Measurements from ENCODE around the gene C2CD2. TPM values are rescaled to one million over a fixed set of nuclear protein-coding genes. Genes with fewer than 3 reads are reported as not detected.

The C2CD2 gene
- total RNA-seq, 1 donor from 2014 or later: 15.3 TPM

DNA sequence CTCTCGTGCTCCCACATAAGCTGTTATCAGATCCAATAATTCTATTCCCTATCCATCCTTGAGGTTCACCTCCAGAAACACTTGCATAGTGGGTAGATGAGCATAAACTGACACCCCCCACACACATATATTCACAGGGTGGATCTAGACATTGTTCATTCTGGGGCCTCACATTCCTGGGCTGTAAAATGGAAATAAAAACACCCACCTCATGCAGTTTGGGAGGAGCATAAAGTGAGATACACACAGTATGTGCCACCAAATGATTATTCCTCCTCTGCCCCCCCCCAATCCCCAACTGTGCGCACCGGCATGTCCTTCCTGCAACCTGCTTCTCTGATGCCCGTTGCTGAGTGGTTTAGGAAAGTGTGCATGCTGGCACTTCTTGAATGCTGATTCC, 92.6 kb downstream of the C2CD2 start:
- DNase-seq (ENCODE audit: low spot score): no peak
- TF ChIP-seq EZH2phosphoT487 (IDR thresholded peaks at IDR 0.05): no peak
- no peak for TF ChIP-seq EZH2 (IDR thresholded peaks at IDR 0.05)
- TF ChIP-seq, protein P1, sequence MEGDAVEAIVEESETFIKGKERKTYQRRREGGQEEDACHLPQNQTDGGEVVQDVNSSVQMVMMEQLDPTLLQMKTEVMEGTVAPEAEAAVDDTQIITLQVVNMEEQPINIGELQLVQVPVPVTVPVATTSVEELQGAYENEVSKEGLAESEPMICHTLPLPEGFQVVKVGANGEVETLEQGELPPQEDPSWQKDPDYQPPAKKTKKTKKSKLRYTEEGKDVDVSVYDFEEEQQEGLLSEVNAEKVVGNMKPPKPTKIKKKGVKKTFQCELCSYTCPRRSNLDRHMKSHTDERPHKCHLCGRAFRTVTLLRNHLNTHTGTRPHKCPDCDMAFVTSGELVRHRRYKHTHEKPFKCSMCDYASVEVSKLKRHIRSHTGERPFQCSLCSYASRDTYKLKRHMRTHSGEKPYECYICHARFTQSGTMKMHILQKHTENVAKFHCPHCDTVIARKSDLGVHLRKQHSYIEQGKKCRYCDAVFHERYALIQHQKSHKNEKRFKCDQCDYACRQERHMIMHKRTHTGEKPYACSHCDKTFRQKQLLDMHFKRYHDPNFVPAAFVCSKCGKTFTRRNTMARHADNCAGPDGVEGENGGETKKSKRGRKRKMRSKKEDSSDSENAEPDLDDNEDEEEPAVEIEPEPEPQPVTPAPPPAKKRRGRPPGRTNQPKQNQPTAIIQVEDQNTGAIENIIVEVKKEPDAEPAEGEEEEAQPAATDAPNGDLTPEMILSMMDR (IDR thresholded peaks at IDR 0.05): no peak

GRCh38 chr21:41859297-41859980, 94.4 kb downstream of the C2CD2 start:
- DNase-seq (ENCODE audit: low spot score): no peak
- Mint-ChIP-seq H3K4me3 (no peak overlapping the region), H3K36me3 (peaks cover 11% of the 10 kb centered on the region), H3K9me3 (no peaks in the 10 kb centered on the region), H3K27me3 (ENCODE audit: insufficient read depth, low read depth) (peaks cover 5% of the 10 kb centered on the region), H3K4me1 (peaks cover 9% of the 10 kb centered on the region), H3K27ac (no peak overlapping the region)
- Histone ChIP-seq H2AFZ (replicated peaks) (no peak overlapping the region), H3K4me3 (no peak overlapping the region), H3K79me2 (ENCODE audit: low read depth) (no peaks in the 10 kb centered on the region), H3K4me2 (no peak overlapping the region), H3K27ac (no peak overlapping the region), H3K9ac (no peak overlapping the region), H3F3A (ENCODE audit: low read depth) (no peaks in the 10 kb centered on the region), H4K20me1 (ENCODE audit: low read depth) (no peaks in the 10 kb centered on the region), H3K27me3 (no peaks in the 10 kb centered on the region), H3K4me1 (no peaks in the 10 kb centered on the region), H3K9me3 (ENCODE audit: low read depth) (no peaks in the 10 kb centered on the region), H3K36me3 (no peaks in the 10 kb centered on the region)
- TF ChIP-seq, protein P1 (IDR thresholded peaks at IDR 0.05): no peak
- TF ChIP-seq EZH2 (IDR thresholded peaks at IDR 0.05) (no peak), EZH2phosphoT487 (IDR thresholded peaks at IDR 0.05) (no peak)

More for the DNA sequence above, 92.6 kb downstream of the C2CD2 start:
- Histone ChIP-seq H3K9me3 (ENCODE audit: low read depth) (no peaks in the 10 kb centered on the region), H4K20me1 (ENCODE audit: low read depth) (no peaks in the 10 kb centered on the region), H3K9ac (no peak overlapping the region), H3K4me3 (no peak overlapping the region), H2AFZ (replicated peaks) (no peak overlapping the region), H3K36me3 (no peaks in the 10 kb centered on the region), H3K4me1 (no peaks in the 10 kb centered on the region), H3K27ac (no peak overlapping the region), H3K27me3 (no peaks in the 10 kb centered on the region), H3K4me2 (no peak overlapping the region), H3F3A (ENCODE audit: low read depth) (no peaks in the 10 kb centered on the region), H3K79me2 (ENCODE audit: low read depth) (no peaks in the 10 kb centered on the region)
- Mint-ChIP-seq H3K36me3 (peaks cover 6% of the 10 kb centered on the region), H3K9me3 (no peaks in the 10 kb centered on the region), H3K27ac (no peak overlapping the region), H3K4me1 (peaks cover 11% of the 10 kb centered on the region), H3K27me3 (ENCODE audit: insufficient read depth, low read depth) (peaks cover 5% of the 10 kb centered on the region), H3K4me3 (no peak overlapping the region)

- no peaks in the 10 kb centered on the region for H3K27me3 ChIP-seq
- H3K79me2 ChIP-seq (ENCODE audit: low read depth): no peaks in the 10 kb centered on the region
- no peak overlapping the region for H2AFZ ChIP-seq (replicated peaks)
- Mint-ChIP-seq H3K4me3 (no peak overlapping the region), H3K27me3 (ENCODE audit: insufficient read depth, low read depth) (peaks cover 5% of the 10 kb centered on the region), H3K4me1 (peaks cover 9% of the 10 kb centered on the region), H3K36me3 (peaks cover 16% of the 10 kb centered on the region), H3K27ac (no peak overlapping the region), H3K9me3 (no peaks in the 10 kb centered on the region)
- DNase-seq (ENCODE audit: low spot score): no peak
- TF ChIP-seq, protein P1 (IDR thresholded peaks at IDR 0.05): no peak
- TF ChIP-seq EZH2phosphoT487 (IDR thresholded peaks at IDR 0.05) (no peak), EZH2 (IDR thresholded peaks at IDR 0.05) (no peak)
- H3K36me3 ChIP-seq: no peaks in the 10 kb centered on the region
- no peak overlapping the region for H3K4me2 ChIP-seq
- H4K20me1 ChIP-seq (ENCODE audit: low read depth): no peaks in the 10 kb centered on the region
- H3K4me3 ChIP-seq: no peak overlapping the region
- H3K4me1 ChIP-seq: no peaks in the 10 kb centered on the region
- H3K9me3 ChIP-seq (ENCODE audit: low read depth): no peaks in the 10 kb centered on the region
- no peak overlapping the region for H3K9ac ChIP-seq
- no peaks in the 10 kb centered on the region for H3F3A ChIP-seq (ENCODE audit: low read depth)
- no peak overlapping the region for H3K27ac ChIP-seq
These were observed 95.1 kb downstream of the C2CD2 start for GRCh38 chr21:41858466-41859296.

All from neural progenitor cell (in vitro differentiated cells).